ENCODE data around the gene FAR2.

GRCh38 chr12:29146196-29146595 lies 2.9 kb upstream of the FAR2 start:
- TF ChIP-seq FOXM1 (IDR thresholded peaks at IDR 0.05; ENCODE audit: borderline replicate concordance), result no peak
- TF ChIP-seq ELF4 (IDR thresholded peaks at IDR 0.05), result no peak
- TF ChIP-seq TARDBP (IDR thresholded peaks at IDR 0.05), result no peak
- no peak for TF ChIP-seq HDGF (IDR thresholded peaks at IDR 0.05; ENCODE audit: borderline replicate concordance)
- no peak for TF ChIP-seq SP1 (IDR thresholded peaks at IDR 0.05)
- TF ChIP-seq ARNT (IDR thresholded peaks at IDR 0.05), result no peak
- no peak for TF ChIP-seq FOXA1 (IDR thresholded peaks at IDR 0.05)
- TF ChIP-seq L3MBTL2 (conservative IDR thresholded peaks at IDR 0.05), result no peak
- no peak for TF ChIP-seq BHLHE40 (IDR thresholded peaks at IDR 0.05; ENCODE audit: borderline replicate concordance)
- TF ChIP-seq PKNOX1 (IDR thresholded peaks at IDR 0.05), result no peak
- TF ChIP-seq SUZ12 (IDR thresholded peaks at IDR 0.05), result no peak
- TF ChIP-seq FOXK2 (IDR thresholded peaks at IDR 0.05), result no peak
- TF ChIP-seq ZNF384 (IDR thresholded peaks at IDR 0.05), result no peak

Data from HEK293T (cell line).